Activated naive CD4-positive, alpha-beta T cell treated with anti-CD3 and anti-CD28 coated beads, Interleukin-2, amount 50 U/mL, for 24 hours (primary cell): ENCODE data around the gene CLEC4G.

Source experiments
- H3K27ac Mint-ChIP-seq: one replicate; pipeline ENCODE4 v1.8.0; 2021; ENCODE audit warnings: mild to moderate bottlenecking, mixed read lengths
- H3K27me3 Mint-ChIP-seq: one replicate; pipeline ENCODE4 v1.8.0; 2021; ENCODE audit warnings: mixed read lengths
- H3K36me3 Mint-ChIP-seq: one replicate; pipeline ENCODE4 v1.8.0; 2021; ENCODE audit warnings: mixed read lengths
- H3K4me1 Mint-ChIP-seq: one replicate; pipeline ENCODE4 v1.8.0; 2021; ENCODE audit warnings: mixed read lengths
- H3K4me3 Mint-ChIP-seq: one replicate; pipeline ENCODE4 v1.8.0; 2021; ENCODE audit warnings: mild to moderate bottlenecking, mixed read lengths
- H3K9me3 Mint-ChIP-seq: one replicate; pipeline ENCODE4 v1.8.0; 2021; ENCODE audit warnings: mixed read lengths

CLEC4G gene

DNA sequence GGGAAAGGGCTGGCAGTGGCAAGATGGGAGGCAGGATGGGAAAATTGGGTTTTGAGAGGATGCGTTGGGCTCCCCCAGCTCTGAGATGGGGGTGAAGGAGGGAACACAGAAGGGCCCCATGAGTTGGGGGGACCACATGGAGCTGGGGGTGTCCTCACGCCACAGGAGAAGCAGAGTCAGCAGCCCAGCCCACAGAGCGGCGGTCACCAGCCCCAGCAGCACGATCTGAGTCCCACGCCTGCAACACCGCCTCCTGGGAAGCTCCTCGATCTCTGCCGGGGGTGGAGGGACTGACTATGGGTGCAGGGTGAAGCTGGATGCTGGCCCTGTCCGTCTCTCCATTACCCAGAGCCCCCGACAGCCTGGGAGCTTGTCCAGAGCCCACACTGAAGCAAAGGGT, 33.3 kb downstream of the CLEC4G start:
- Mint-ChIP-seq H3K27me3 (no peaks in the 10 kb centered on the region), H3K27ac (no peak overlapping the region), H3K4me3 (no peak overlapping the region), H3K9me3 (no peaks in the 10 kb centered on the region), H3K4me1 (peaks cover 25% of the 10 kb centered on the region), H3K36me3 (no peaks in the 10 kb centered on the region)

DNA sequence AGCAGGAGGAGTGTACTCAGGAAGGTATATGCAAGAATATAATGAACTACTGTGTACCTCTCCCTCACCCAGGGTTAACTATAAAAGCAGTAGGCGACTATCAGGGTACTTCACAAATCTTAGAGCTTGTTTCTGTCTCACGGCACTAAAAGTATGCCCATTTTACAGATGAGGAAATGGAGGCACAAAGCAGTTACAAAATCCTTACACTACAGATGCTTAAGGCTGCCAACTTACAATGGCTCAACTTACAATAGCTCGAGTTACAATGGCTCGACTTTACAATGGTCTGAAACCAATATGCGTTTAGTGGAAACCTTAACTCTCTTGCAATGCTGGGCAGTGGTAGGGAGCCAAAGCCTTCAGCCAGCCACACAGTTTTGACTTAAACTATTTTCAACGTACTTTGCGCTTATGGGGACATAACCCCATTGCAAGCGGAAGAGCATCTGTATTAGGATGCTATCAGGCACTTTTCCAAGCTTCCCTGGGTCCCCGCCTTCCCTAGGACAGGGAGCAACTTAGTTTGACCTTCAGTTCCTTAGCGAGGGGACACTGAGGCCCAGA, 34.1 kb downstream of the CLEC4G start:
- H3K4me3 Mint-ChIP-seq: no peak overlapping the region

DNA sequence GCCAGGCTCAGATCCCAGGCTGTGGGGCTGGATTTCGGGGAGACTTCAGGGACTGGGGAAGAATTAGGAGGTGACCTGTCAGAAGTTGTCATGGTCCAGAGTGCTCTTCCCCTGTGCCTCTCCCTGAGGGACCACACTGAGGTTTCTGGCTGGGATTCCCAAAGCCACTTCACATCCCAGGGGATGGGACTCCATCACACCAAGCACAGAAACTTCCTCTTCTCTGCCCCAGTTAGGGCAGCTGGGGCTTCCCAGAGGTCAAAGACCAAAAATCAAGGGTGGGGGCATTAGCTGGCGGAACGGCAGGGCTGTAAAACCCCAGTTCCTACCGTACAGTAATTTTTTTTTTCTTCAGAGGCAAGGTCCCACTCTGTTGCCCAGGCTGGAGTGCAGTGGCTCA, 37.4 kb downstream of the CLEC4G start:
- no peaks in the 10 kb centered on the region for H3K36me3 Mint-ChIP-seq
- H3K4me3 Mint-ChIP-seq: no peak overlapping the region
- H3K9me3 Mint-ChIP-seq: no peaks in the 10 kb centered on the region
- no peaks in the 10 kb centered on the region for H3K27me3 Mint-ChIP-seq
- peaks cover 8% of the 10 kb centered on the region for H3K4me1 Mint-ChIP-seq
- H3K27ac Mint-ChIP-seq: no peak overlapping the region

More for the DNA sequence above, 34.1 kb downstream of the CLEC4G start:
- Mint-ChIP-seq H3K4me1 (peaks cover 21% of the 10 kb centered on the region), H3K27ac (no peak overlapping the region), H3K36me3 (no peaks in the 10 kb centered on the region), H3K9me3 (no peaks in the 10 kb centered on the region), H3K27me3 (no peaks in the 10 kb centered on the region)

DNA sequence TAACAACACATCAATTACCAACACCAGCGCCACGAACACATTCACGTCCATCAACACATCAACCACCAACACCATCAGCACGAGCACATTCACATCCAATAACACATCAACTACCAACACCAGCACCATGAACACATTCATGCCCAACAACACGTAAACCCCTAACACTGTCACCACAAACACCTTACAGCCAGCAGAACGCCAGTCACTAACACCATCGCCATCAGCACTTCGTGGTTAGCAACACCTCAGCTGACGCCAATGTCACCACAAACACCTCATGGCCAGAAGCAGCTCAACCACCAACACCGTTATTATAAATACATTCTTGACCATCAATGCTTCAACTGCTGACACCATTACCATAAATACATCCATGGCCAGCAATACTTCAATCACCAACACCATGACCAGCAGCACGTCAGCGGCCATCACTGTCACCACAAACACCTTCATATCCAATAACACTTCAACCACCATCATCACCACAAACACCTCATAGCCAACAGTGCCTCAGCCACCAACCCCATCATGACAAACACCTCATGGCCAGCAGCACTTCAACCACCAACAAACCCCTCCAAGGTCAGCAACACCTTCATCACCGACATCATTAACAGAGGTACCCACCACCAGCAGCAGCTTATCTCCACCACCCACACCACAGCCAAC, 39.4 kb downstream of the CLEC4G start:
- no peak overlapping the region for H3K27ac Mint-ChIP-seq
- H3K27me3 Mint-ChIP-seq: no peaks in the 10 kb centered on the region
- no peaks in the 10 kb centered on the region for H3K9me3 Mint-ChIP-seq
- no peak overlapping the region for H3K4me3 Mint-ChIP-seq
- no peaks in the 10 kb centered on the region for H3K36me3 Mint-ChIP-seq
- H3K4me1 Mint-ChIP-seq: no peaks in the 10 kb centered on the region

DNA sequence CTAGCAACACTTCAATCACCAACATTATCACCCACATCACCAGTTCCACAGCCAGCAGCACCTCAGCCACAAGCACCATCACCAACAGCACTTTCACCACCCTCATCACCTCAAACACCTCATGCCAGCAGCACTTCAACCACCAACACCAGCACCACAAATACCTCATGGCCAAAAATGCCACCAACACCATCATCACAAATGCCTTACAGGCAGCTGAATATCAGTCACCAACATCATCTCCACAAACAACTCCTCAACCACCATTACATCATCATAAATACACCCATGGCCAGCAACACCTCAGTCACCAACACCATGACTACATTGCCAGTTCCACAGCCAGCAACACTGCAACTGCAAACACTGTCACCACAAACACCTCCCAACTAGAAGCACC, 40.4 kb downstream of the CLEC4G start:
- H3K36me3 Mint-ChIP-seq: no peaks in the 10 kb centered on the region
- no peak overlapping the region for H3K27ac Mint-ChIP-seq
- no peaks in the 10 kb centered on the region for H3K4me1 Mint-ChIP-seq
- H3K9me3 Mint-ChIP-seq: no peaks in the 10 kb centered on the region
- no peak overlapping the region for H3K4me3 Mint-ChIP-seq
- no peaks in the 10 kb centered on the region for H3K27me3 Mint-ChIP-seq

DNA sequence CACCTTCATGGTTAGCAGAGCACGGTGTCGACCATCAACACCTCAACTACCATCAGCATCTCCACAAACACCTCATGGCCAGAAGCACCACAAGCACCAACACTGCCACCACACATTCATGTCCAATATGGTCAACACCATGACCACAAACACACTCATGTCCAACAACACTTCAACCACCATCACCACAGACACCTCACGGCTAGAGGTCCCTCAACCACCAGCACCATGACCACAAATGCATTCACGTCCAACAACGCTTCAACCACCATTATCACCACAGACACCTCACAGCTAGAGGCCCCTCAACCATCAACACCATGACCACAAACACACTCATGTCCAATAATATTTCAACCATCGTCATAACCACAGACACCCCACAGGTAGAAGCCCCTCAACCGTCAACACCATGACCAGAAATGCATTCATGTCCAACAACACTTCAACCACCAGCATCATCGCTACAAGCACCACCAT, 41.1 kb downstream of the CLEC4G start:
- H3K9me3 Mint-ChIP-seq: no peaks in the 10 kb centered on the region
- H3K27ac Mint-ChIP-seq: no peak overlapping the region
- H3K36me3 Mint-ChIP-seq: no peaks in the 10 kb centered on the region
- peaks cover 3% of the 10 kb centered on the region for H3K4me1 Mint-ChIP-seq
- H3K4me3 Mint-ChIP-seq: no peak overlapping the region
- no peaks in the 10 kb centered on the region for H3K27me3 Mint-ChIP-seq

DNA sequence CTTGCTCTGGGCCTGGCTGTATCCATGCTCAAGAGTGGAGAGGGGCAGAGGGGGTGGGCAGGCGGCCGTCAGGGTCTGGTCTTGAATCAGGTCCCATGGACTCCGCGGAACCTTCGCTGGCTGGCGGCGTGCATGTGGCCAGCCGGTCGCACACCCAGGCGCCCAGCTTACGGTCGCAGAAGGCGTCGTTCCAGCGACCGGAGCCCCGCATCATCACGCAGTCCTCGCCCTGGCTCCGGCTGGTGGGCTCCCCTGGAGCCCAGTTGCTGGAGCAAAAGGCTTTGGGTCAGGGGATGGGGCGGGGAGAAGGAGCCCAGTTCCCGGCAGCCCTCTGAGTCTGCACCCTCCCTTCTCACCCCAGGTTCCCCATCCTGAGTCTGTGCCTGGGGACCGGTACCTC, 42.7 kb downstream of the CLEC4G start:
- no peak overlapping the region for H3K4me3 Mint-ChIP-seq
- no peaks in the 10 kb centered on the region for H3K9me3 Mint-ChIP-seq
- no peaks in the 10 kb centered on the region for H3K27me3 Mint-ChIP-seq
- H3K4me1 Mint-ChIP-seq: peaks cover 8% of the 10 kb centered on the region
- H3K27ac Mint-ChIP-seq: no peak overlapping the region
- H3K36me3 Mint-ChIP-seq: no peaks in the 10 kb centered on the region

DNA sequence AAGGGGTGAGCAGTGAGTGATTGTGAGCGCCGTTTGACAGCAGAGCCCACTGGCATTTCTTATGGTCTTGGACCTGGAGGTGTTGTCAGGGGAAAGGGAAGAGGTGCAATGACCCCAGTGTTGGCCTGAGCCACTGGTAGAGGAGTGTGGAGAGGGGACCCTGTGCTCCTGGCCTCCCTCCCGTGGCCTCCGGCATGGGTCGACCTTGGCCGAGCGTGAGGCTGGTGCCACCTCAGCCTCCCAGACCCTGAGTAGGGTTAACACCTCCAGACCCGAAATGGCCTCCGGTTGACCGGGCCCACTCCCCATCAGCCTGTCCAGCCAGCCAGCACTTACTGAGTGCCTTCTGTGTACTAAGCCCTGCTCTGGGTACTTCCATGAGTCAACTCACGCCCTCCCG, 44.7 kb downstream of the CLEC4G start:
- Mint-ChIP-seq H3K4me1 (peaks cover 12% of the 10 kb centered on the region), H3K9me3 (no peaks in the 10 kb centered on the region), H3K27ac (no peak overlapping the region), H3K4me3 (no peak overlapping the region), H3K27me3 (no peaks in the 10 kb centered on the region), H3K36me3 (no peaks in the 10 kb centered on the region)

DNA sequence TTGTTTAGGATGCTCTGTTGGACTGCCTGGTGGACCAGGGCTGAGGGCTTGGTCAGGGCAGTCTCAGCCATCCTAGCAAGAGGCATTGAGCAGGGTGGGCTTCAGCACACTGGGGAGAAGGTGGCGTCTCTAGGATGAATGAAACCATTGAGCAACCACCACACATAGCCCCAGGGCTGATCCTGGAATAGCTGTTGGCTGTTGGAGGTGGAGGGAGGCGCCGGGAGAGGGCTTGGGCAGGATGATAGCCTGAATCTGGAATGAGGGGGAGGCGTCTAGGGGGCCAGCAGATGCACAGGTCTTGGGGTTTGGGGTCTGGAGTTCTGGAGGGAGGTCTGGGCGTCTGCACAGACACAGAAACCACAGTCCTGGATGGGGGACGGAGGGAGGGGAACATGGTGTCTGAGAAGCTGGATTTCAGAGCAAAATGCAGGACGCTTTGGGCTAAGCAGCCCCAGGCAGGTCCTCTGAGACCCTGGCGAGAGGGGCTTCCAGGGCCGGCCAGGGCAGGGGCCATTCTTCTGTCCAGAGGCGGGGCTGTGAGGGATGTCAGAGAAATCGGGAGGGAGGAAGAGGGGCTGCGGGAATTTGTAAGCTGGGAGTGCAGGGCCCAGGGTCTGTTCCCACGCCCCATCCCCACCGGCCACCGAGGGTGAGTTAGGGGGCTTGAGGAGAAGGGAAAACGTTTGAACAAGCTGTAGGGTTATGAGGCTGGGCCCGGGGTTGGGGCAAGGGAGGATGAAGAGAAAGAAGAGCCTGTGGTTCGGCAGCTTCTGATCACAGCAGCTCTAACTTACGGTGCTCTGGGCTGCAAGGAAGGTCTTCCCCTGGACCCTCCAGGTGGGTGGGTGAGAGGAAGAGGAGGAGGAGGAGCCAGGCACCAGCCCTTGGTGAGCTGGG, 46.1 kb downstream of the CLEC4G start:
- Mint-ChIP-seq H3K4me1 (peaks cover 17% of the 10 kb centered on the region), H3K27me3 (no peaks in the 10 kb centered on the region), H3K27ac (no peak overlapping the region), H3K4me3 (no peak overlapping the region), H3K9me3 (no peaks in the 10 kb centered on the region), H3K36me3 (no peaks in the 10 kb centered on the region)

DNA sequence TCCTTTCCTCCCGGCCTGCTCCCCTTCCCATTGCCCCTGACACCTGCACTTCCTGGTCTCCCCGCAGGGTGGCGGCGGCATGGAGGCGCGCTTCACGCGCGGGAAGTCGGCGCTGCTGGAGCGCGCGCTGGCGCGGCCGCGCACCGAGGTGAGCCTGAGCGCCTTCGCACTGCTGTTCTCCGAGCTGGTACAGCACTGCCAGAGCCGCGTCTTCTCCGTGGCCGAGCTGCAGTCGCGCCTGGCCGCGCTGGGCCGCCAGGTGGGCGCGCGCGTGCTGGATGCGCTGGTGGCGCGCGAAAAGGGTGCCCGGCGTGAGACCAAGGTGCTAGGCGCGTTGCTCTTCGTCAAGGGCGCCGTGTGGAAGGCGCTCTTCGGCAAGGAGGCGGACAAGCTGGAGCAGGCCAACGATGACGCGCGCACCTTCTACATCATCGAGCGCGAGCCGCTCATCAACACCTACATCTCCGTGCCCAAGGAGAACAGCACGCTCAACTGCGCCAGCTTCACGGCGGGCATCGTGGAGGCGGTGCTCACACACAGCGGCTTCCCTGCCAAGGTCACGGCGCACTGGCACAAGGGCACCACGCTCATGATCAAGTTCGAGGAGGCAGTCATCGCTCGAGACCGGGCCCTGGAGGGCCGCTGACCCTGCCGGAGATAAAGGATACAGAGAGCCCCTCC, 49.6 kb downstream of the CLEC4G start:
- H3K27me3 Mint-ChIP-seq: peaks cover 3% of the 10 kb centered on the region
- H3K4me1 Mint-ChIP-seq: peaks cover 43% of the 10 kb centered on the region
- peak overlapping the region; percentile 90 for H3K4me3 Mint-ChIP-seq
- no peak overlapping the region for H3K27ac Mint-ChIP-seq
- H3K36me3 Mint-ChIP-seq: no peaks in the 10 kb centered on the region
- no peaks in the 10 kb centered on the region for H3K9me3 Mint-ChIP-seq

DNA sequence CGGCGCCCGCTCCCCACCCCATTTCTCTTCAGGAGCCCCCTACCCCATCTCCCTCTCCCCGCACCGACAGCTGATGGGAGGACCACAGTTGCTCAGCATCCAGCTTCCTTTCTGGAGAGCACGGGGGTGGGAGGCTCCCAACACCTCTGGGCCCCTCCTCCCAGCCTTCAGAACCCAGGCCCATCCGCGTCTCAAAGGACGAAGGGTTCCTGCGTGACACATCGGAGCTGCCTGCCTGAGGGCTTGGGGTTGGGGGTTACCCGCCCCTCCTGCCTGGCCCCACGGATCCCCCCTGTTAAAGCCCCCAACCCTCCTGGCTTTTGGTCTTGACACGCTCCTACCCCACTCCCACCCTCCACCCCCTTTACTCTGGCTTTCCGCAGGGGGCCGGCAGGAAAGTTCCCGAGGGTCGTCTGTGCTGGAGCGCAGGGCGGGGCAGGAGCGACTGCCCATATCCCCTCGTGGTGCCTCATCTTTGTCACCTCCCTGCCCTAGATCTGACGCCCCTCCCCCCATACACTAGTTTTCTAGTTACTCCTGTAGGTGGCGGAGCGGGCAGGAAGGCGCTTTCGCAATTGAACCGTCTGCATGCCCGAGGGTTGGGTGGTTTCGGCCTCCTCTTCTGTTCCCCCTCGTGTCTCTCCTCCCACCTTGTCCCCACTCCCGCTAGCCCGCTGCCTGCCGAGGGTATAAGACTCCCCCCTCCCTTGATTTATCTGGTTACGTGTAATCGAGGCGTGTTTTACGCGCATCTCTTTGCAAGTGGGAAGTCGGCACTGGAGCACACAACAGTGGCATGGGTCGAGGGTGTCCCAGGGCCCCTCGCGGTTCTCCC, 50.4 kb downstream of the CLEC4G start:
- Mint-ChIP-seq H3K4me3 (peak overlapping the region; percentile 90), H3K27me3 (peaks cover 4% of the 10 kb centered on the region), H3K36me3 (no peaks in the 10 kb centered on the region), H3K27ac (peak overlapping the region; percentile 93), H3K4me1 (peaks cover 50% of the 10 kb centered on the region), H3K9me3 (no peaks in the 10 kb centered on the region)

DNA sequence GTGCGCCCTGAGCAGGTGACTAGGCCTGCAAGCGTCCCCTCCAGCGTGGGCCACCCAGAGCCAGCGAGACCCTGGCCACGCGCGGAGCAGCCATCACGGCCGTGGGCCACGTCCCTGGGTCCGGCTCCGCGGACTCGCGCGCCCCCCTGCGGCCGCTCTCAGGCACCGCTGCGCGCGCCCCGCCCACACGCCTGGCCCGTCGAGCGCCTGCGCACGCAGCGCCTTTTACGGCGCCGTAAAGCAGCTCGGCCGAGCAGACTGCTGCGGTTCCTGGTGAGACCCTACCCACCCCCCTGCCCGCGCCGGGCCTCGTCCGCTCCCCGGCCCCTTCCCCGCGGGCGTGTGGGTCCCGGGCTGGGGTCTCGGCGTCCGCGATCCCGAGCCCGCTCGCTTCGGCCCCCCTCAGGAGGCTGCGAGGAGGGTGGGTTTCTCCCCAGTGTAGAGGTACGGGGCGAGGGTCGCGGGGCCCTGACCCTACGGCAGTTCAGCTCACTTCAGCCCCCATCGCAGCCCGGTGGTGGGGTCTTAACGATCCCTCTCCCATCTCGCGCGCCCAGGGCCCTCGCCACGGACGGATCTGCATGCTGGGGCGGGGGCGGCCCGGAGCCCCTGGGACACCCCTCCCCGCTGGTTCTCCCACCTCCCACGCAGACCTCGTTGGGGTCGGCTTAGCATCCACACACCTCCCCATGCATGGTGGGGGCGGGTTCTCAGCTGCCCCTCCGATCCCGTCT, 51.1 kb downstream of the CLEC4G start, which contains the start of gene TRAPPC5:
Gene TRAPPC5 (plus strand): TSS at position 228 of the 734 bp plus-strand sequence. CDS start 1,421 bp downstream, outside the sequence.
- peak within 1 kb of the TSS; percentile 93 for H3K27ac Mint-ChIP-seq
- no peaks in the 10 kb centered on the region for H3K9me3 Mint-ChIP-seq
- peak within 1 kb of the TSS; percentile 90 for H3K4me3 Mint-ChIP-seq
- H3K4me1 Mint-ChIP-seq: peaks cover 52% of the 10 kb centered on the region
- no peaks in the 10 kb centered on the region for H3K36me3 Mint-ChIP-seq
- H3K27me3 Mint-ChIP-seq: peaks cover 6% of the 10 kb centered on the region

DNA sequence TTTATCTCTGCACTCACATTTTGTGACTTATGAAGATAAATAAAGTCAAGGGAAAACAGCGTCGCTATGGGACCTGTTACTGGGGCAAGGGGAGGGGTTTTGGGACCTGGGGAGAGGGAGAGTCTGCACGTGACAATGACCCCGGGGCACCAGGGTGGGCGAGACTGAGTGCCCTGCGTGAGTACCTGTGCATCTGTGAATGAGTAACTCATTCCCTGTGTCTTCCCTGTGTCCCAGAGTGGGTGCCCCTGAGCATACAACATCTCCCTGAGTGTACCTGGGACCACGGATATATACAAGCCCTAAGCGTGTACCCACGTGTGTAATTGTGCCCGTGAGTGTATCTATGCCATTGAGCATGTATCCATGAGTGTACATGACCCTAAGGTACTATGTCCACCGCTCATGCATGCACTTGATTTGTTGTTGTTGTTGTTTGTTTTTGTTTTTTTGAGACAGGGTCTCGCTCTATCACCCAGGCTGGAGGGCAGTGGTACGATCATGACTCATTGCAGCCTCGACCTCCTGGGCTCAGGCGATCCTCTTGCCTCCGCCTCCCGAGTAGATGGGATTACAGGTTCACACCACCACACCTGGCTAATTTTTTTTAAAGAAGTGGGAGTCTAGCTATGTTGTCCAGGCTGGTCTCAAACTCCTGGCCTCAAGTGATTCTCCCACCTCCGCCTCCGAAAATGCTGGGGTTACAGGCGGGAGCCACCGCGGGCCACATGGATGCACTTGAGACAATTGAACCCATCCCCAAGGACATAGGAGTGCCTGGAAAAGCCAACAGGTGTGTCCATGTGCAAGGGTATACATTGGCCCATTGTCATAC, 51.9 kb downstream of the CLEC4G start:
- peaks cover 49% of the 10 kb centered on the region for H3K4me1 Mint-ChIP-seq
- H3K36me3 Mint-ChIP-seq: no peaks in the 10 kb centered on the region
- peaks cover 8% of the 10 kb centered on the region for H3K27me3 Mint-ChIP-seq
- H3K4me3 Mint-ChIP-seq: peak overlapping the region; percentile 69
- peak overlapping the region; percentile 92 for H3K27ac Mint-ChIP-seq
- H3K9me3 Mint-ChIP-seq: no peaks in the 10 kb centered on the region
